DOHH2 (cell line): ENCODE results near the gene NFIA.

Experiments used
- CTCF ChIP-seq: fragments of 200-600 bp; sonication (generic); IDR thresholded peaks from one replicate; pipeline ENCODE4 v1.5.1; 2014; ENCODE audit warnings: antibody characterized with exemption, mild to moderate bottlenecking, low read depth, low read length; ENCODE audit not compliant: poor library complexity, severe bottlenecking
- EZH2phosphoT487 ChIP-seq: fragments of 200-600 bp; sonication (generic); IDR thresholded peaks from 2 replicates; pipeline ENCODE4 v1.6.1; 2017; ENCODE audit warnings: borderline replicate concordance, mild to moderate bottlenecking, antibody characterized with exemption, low read length, moderate library complexity, mixed read lengths

DNA sequence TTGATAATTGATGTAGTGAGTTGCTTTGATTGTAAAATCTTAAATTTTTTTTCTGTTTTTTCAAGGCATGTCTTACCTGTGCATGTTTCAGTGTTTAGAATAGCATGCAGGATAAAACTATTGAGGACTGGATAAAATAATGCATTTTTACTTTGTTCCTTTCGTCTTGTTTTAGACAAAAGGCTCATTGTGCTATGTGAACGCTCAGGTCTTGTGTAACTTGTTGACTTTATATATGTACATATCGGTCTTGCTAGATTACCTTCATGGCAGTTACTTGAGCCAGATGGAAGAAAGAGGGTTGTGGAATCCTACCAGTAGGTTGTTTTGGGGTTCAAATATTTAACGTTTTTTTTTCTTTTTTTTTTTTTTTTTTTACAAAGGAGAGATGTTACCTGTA lies 7.0 kb downstream of the NFIA start:
- TF ChIP-seq CTCF (no peak), EZH2phosphoT487 (no peak)
